Measurements from ENCODE around the gene PIP5K1B.

DNA sequence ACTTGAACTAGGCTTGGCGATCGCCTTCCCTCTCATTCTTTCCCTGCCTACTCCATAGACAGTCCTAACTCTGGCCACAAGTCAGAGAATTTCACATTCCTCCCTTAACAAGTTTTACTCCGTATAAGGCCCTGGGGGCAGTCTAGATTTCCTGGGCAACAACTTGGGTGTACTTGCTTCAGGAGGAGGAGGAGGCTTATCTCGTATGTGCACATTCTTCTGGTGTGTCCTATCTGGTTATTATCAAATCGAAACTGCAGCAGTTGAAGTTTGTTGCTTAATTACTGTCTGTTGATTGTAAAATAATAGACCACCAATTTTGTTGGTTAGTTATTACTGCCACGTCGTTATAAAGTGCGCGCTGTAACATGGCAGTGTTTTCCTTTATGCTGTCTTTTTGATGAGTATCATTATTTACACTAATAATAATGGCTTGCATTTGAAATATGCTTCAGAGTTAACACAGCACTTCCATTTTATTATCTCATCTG, 42.0 kb downstream of the PIP5K1B start:
- TF ChIP-seq, protein P1, sequence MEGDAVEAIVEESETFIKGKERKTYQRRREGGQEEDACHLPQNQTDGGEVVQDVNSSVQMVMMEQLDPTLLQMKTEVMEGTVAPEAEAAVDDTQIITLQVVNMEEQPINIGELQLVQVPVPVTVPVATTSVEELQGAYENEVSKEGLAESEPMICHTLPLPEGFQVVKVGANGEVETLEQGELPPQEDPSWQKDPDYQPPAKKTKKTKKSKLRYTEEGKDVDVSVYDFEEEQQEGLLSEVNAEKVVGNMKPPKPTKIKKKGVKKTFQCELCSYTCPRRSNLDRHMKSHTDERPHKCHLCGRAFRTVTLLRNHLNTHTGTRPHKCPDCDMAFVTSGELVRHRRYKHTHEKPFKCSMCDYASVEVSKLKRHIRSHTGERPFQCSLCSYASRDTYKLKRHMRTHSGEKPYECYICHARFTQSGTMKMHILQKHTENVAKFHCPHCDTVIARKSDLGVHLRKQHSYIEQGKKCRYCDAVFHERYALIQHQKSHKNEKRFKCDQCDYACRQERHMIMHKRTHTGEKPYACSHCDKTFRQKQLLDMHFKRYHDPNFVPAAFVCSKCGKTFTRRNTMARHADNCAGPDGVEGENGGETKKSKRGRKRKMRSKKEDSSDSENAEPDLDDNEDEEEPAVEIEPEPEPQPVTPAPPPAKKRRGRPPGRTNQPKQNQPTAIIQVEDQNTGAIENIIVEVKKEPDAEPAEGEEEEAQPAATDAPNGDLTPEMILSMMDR (IDR thresholded peaks at IDR 0.05 in 2 of 3, conservative IDR thresholded peaks at IDR 0.05 in 1 of 3; ENCODE audit: control insufficient read depth in 2 of 3, extremely low read depth in 1 of 3, insufficient read depth in 1 of 3, low read depth in 3 of 3, low read length in 3 of 3) = no peak
- TF ChIP-seq POLR2A (IDR thresholded peaks at IDR 0.05; ENCODE audit: low read depth, low read length) (no peak), NR2C1 (IDR thresholded peaks at IDR 0.05) (no peak), TAF1 (IDR thresholded peaks at IDR 0.05; ENCODE audit: borderline replicate concordance, low read depth, low read length) (no peak), BACH1 (IDR thresholded peaks at IDR 0.05; ENCODE audit: borderline replicate concordance) (no peak), E4F1 (IDR thresholded peaks at IDR 0.05; ENCODE audit: borderline replicate concordance, partially characterized antibody) (no peak), EZH2 (IDR thresholded peaks at IDR 0.05; ENCODE audit: borderline replicate concordance, control insufficient read depth, low read depth, low read length) (no peak), JUND (IDR thresholded peaks at IDR 0.05; ENCODE audit: low read depth, low read length) (no peak), NFYA (IDR thresholded peaks at IDR 0.05; ENCODE audit: borderline replicate concordance, low read depth, low read length) (no peak), SIN3A (IDR thresholded peaks at IDR 0.05; ENCODE audit: low read depth, low read length) (no peak), RAD21 (IDR thresholded peaks at IDR 0.05; ENCODE audit: insufficient read depth, low read depth, low read length) (no peak)
